IMR-90 (cell line): ENCODE data around the gene TGM1. TPM values are rescaled to one million over a fixed set of nuclear protein-coding genes. Genes with fewer than 3 reads are reported as not detected.

Experiments used
- ATAC-seq: fragments of 200-7000 bp; cut with Tn5 transposase; 2 replicates; pipeline ENCODE4 v1.9.1; 2020; ENCODE audit warnings: low read depth, mild to moderate bottlenecking, moderate library complexity
- BruUV-seq: library from RNA; stranded (reverse); fragments of 400-500 nt; replicated peaks from 2 replicates; lab custom pipeline; 2021; lab: Mats Ljungman, UMichigan
- CTCF ChIA-PET: fragments of 300-600 bp; formaldehyde crosslinking; extraction: SDS; loops from one replicate; lab custom pipeline; 2021; ENCODE audit warnings: antibody characterized with exemption; lab: Yijun Ruan, JAX
- POLR2A ChIA-PET: fragments of 300-600 bp; sonication (Branson Sonifier 250); formaldehyde crosslinking; loops from one replicate; lab custom pipeline; 2022; ENCODE audit warnings: antibody characterized with exemption; ENCODE audit not compliant: unreplicated experiment; lab: Charles Lee
- DNase-seq: peaks from one replicate; pipeline ENCODE4 v3.0.0; 2013
- H2AFZ ChIP-seq: replicated peaks from 2 replicates; pipeline ENCODE3; 2013; ENCODE audit warnings: low read length, mild to moderate bottlenecking; ENCODE audit not compliant: poor library complexity
- H2AK5ac ChIP-seq: 2 replicates; pipeline ENCODE4 v1.6.1; 2013; ENCODE audit warnings: low read depth, low read length, inconsistent platforms
- H2AK9ac ChIP-seq: replicated peaks from 2 replicates; pipeline ENCODE3; 2013; ENCODE audit warnings: mild to moderate bottlenecking, low read depth, low read length, moderate library complexity; ENCODE audit not compliant: poor library complexity
- H2BK120ac ChIP-seq: 2 replicates; pipeline ENCODE4 v1.6.1; 2013; ENCODE audit warnings: low read depth, low read length, inconsistent platforms
- H2BK15ac ChIP-seq: 3 replicates; pipeline ENCODE4 v1.6.1; 2013; ENCODE audit warnings: low read depth, low read length, inconsistent platforms
- H2BK20ac ChIP-seq: 2 replicates; pipeline ENCODE4 v1.6.1; 2013; ENCODE audit warnings: low read depth, mild to moderate bottlenecking, inconsistent platforms, low read length, moderate library complexity
- H2BK5ac ChIP-seq: 2 replicates; pipeline ENCODE4 v1.6.1; 2013; ENCODE audit warnings: mild to moderate bottlenecking, low read depth, low read length, inconsistent platforms; ENCODE audit not compliant: poor library complexity, severe bottlenecking
- H3K14ac ChIP-seq: replicated peaks from 2 replicates; pipeline ENCODE4 v1.6.1; 2013; ENCODE audit warnings: low read depth, low read length, inconsistent platforms
- H3K18ac ChIP-seq: 2 replicates; pipeline ENCODE4 v1.6.1; 2013; ENCODE audit warnings: low read depth, low read length, control low read depth
- H3K23ac ChIP-seq: 2 replicates; pipeline ENCODE4 v1.6.1; 2013; ENCODE audit warnings: low read depth, low read length, inconsistent platforms
- H3K27ac ChIP-seq: 2 replicates; pipeline ENCODE4 v1.5.1; 2013; ENCODE audit warnings: mild to moderate bottlenecking, control low read depth, low read length; ENCODE audit not compliant: insufficient read depth
- H3K27me3 ChIP-seq: 2 replicates; pipeline ENCODE4 v1.6.1; 2013; ENCODE audit warnings: low read length; ENCODE audit not compliant: control insufficient read depth, insufficient read depth
- H3K36me3 ChIP-seq: 2 replicates; pipeline ENCODE4 v1.6.1; 2013; ENCODE audit warnings: low read length, mixed read lengths; ENCODE audit not compliant: control insufficient read depth, insufficient read depth
- H3K4ac ChIP-seq: 2 replicates; pipeline ENCODE4 v1.6.1; 2013; ENCODE audit warnings: low read depth, low read length, inconsistent platforms
- H3K4me1 ChIP-seq: 2 replicates; pipeline ENCODE4 v1.6.1; 2013; ENCODE audit warnings: low read length, mixed read lengths; ENCODE audit not compliant: control insufficient read depth, insufficient read depth
- H3K4me2 ChIP-seq: 2 replicates; pipeline ENCODE4 v1.6.1; 2013; ENCODE audit warnings: low read depth, mild to moderate bottlenecking, control low read depth, low read length, moderate library complexity
- H3K4me3 ChIP-seq: 2 replicates; pipeline ENCODE4 v1.5.1; 2013; ENCODE audit warnings: low read depth, mild to moderate bottlenecking, control low read depth, low read length, moderate library complexity; ENCODE audit not compliant: insufficient read depth
- H3K56ac ChIP-seq: 2 replicates; pipeline ENCODE4 v1.6.1; 2013; ENCODE audit warnings: low read length, inconsistent platforms; ENCODE audit not compliant: insufficient read depth; ENCODE audit errors: extremely low read depth
- H3K79me1 ChIP-seq, 2 experiments: 2 replicates each; pipeline ENCODE4 v1.6.1; 2013; ENCODE audit warnings: low read length in 2 of 2, inconsistent platforms in 1 of 2, low read depth in 1 of 2
- H3K9ac ChIP-seq: 2 replicates; pipeline ENCODE4 v1.6.1; 2013; ENCODE audit warnings: low read depth, low read length, control low read depth
- H3K9me1 ChIP-seq: 2 replicates; pipeline ENCODE4 v1.6.1; 2013; ENCODE audit warnings: low read length, inconsistent platforms; ENCODE audit not compliant: insufficient read depth
- H3K9me3 ChIP-seq: 2 replicates; pipeline ENCODE4 v1.6.1; 2013; ENCODE audit warnings: low read length; ENCODE audit not compliant: control insufficient read depth, insufficient read depth
- H4K20me1 ChIP-seq: 2 replicates; pipeline ENCODE4 v1.6.1; 2013; ENCODE audit warnings: low read length, inconsistent platforms; ENCODE audit not compliant: insufficient read depth
- H4K5ac ChIP-seq: 2 replicates; pipeline ENCODE4 v1.6.1; 2013; ENCODE audit warnings: mild to moderate bottlenecking, low read depth, low read length, control low read depth
- H4K8ac ChIP-seq, 2 experiments: 2 replicates each; pipeline ENCODE4 v1.6.1; 2013; ENCODE audit warnings: low read depth in 2 of 2, low read length in 2 of 2, control low read depth in 1 of 2, inconsistent platforms in 1 of 2
- H4K91ac ChIP-seq: 2 replicates; pipeline ENCODE4 v1.6.1; 2013; ENCODE audit warnings: low read depth, low read length, inconsistent platforms; ENCODE audit not compliant: insufficient read depth
- BHLHE40 ChIP-seq: fragments of 150-350 bp; IDR thresholded peaks from 2 replicates; pipeline ENCODE4 v1.6.1; 2016; ENCODE audit warnings: mild to moderate bottlenecking, low read depth, low read length
- CEBPB ChIP-seq: IDR thresholded peaks from 2 replicates; pipeline ENCODE4 v1.6.1; 2012; ENCODE audit warnings: low read depth, low read length, improper control_type of control experiment
- FOS ChIP-seq: fragments of 150-350 bp; IDR thresholded peaks from 2 replicates; pipeline ENCODE4 v1.6.1; 2016; ENCODE audit warnings: low read depth, low read length
- MAFK ChIP-seq: IDR thresholded peaks from 2 replicates; pipeline ENCODE4 v1.6.1; 2012; ENCODE audit warnings: low read depth, low read length, improper control_type of control experiment
- MAZ ChIP-seq: IDR thresholded peaks from 2 replicates; pipeline ENCODE4 v1.6.1; 2012; ENCODE audit warnings: low read depth, mild to moderate bottlenecking, low read length, improper control_type of control experiment, moderate library complexity, borderline replicate concordance
- NFE2L2 ChIP-seq: fragments of 150-350 bp; IDR thresholded peaks from 2 replicates; pipeline ENCODE4 v1.6.1; 2016; ENCODE audit warnings: low read depth, mild to moderate bottlenecking, low read length
- POLR2A ChIP-seq: IDR thresholded peaks from 2 replicates; pipeline ENCODE4 v1.6.1; 2012; ENCODE audit warnings: mild to moderate bottlenecking, low read depth, low read length
- RAD21 ChIP-seq: IDR thresholded peaks from 2 replicates; pipeline ENCODE4 v1.6.1; 2012; ENCODE audit warnings: low read length, improper control_type of control experiment
- RCOR1 ChIP-seq: IDR thresholded peaks from 2 replicates; pipeline ENCODE4 v1.6.1; 2012; ENCODE audit warnings: mild to moderate bottlenecking, low read length, improper control_type of control experiment; ENCODE audit not compliant: insufficient replicate concordance
- SMC3 ChIP-seq: fragments of 150-350 bp; IDR thresholded peaks from 2 replicates; pipeline ENCODE4 v1.6.1; 2016; ENCODE audit warnings: low read depth, mild to moderate bottlenecking, antibody characterized with exemption, low read length, moderate library complexity
- WGBS, 2 experiments: methylation state at CpG; one replicate each; pipeline versions ENCODE4 v1.1.5 to v1.1.7; 2013; ENCODE audit warnings: missing lambda C conversion rate in 2 of 2; ENCODE audit not compliant: insufficient read length in 1 of 2; ENCODE audit errors: extremely low coverage in 2 of 2; 5-methylcytosine and 5-hydroxymethylcytosine counted together
- dilution Hi-C: fragments of 300-500 bp; cut with HindIII; formaldehyde crosslinking; loops from one replicate; pipeline ENCODE4 v1.14.3; 2018; ENCODE audit warnings: low sequenced_read_pairs; ENCODE audit not compliant: unreplicated experiment
- in situ Hi-C: fragments of 300-500 bp; cut with MboI; formaldehyde crosslinking; loops from 3 replicates; pipeline ENCODE4 v1.14.3; 2019; ENCODE audit warnings: low sequenced_read_pairs, inconsistent platforms, mixed read lengths
- intact Hi-C: fragments of 100-400 bp; cut with micrococcal nuclease; formaldehyde crosslinking; loops from 2 replicates; pipeline ENCODE4 v1.10.0; 2022
- polyA plus RNA-seq, 3 experiments: library from polyadenylated mRNA; depleted of rRNA; stranded (reverse); fragments of >200 nt; gene quantifications; 2 replicates each; pipeline ENCODE4 v1.2.3, GENCODE V29; 2012; ENCODE audit warnings: low replicate concordance in 1 of 3
- total RNA-seq: library from RNA; depleted of rRNA; stranded (reverse); fragments of >200 nt; gene quantifications from 2 replicates; pipeline ENCODE4 v1.2.3, GENCODE V29; 2012
- TF ChIP-seq, protein P1 (sequence below): fragments of 150-350 bp; IDR thresholded peaks from 2 replicates; pipeline ENCODE4 v1.6.1; 2016; ENCODE audit warnings: low read depth, mild to moderate bottlenecking, low read length, moderate library complexity, borderline replicate concordance
- TF ChIP-seq, protein P2 (sequence below): conservative IDR thresholded peaks from 2 replicates; pipeline ENCODE4 v1.5.1; 2012; ENCODE audit warnings: mild to moderate bottlenecking, low read depth, low read length, improper control_type of control experiment
- TF ChIP-seq, protein P3 (sequence below): fragments of 150-350 bp; IDR thresholded peaks from 2 replicates; pipeline ENCODE4 v1.6.1; 2017; ENCODE audit warnings: mild to moderate bottlenecking, antibody characterized with exemption, low read length, low read depth

TGM1 gene
- total and polyA plus RNA-seq, 2 of the 4 experiments (the other 2 are of a cell fraction): 0.72 to 3.3 TPM

DNA sequence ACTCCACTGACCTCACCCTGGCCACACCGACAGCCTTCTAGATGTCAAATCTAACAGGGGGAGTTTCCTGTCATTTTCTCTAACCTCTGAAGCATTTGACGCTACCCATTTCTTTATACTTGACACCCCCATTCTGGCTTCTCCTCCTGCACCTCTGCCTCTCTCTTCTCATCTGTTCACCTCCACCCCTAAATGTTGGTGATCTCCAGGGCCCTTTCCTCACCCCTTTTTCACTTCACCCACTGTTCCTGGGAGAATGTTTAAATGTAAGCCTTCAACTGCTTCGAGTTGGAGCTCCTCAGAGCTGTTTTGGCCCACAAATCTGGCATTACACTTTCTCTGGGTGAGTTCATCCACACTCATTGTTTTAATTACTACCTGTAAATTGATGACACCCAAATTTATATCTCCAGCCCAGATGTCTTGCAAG lies 8.9 kb upstream of the TGM1 start:
- no TSS peak for BruUV-seq
- H4K8ac ChIP-seq: peak overlapping the region; percentile 90 to 100
- H3K9me3 ChIP-seq: no peaks in the 10 kb centered on the region
- H3K56ac ChIP-seq: peak overlapping the region; percentile 20; the same call in 1 of the 2 replicates
- H3K36me3 ChIP-seq: peaks cover 16% of the 10 kb centered on the region
- peak overlapping the region; percentile 56 for H3K9ac ChIP-seq
- peak overlapping the region; percentile 28; the same call in 1 of the 2 replicates for H3K27ac ChIP-seq
- H2AK9ac ChIP-seq: no peak overlapping the region
- dilution Hi-C loops: no loop called here
- peak overlapping the region; percentile 94 for H4K5ac ChIP-seq
- 20% methylated on average over 1 of the region's 3 CpGs; no CpG with 5 or more reads in 1 of the 2 experiments for WGBS, 2 experiments
- H3K14ac ChIP-seq: peak overlapping the region; percentile 79
- TF ChIP-seq NFE2L2: no peak
- no peak for TF ChIP-seq POLR2A
- no peak for TF ChIP-seq FOS
- no peak for TF ChIP-seq SMC3
- no peak for TF ChIP-seq RCOR1
- no peak for TF ChIP-seq BHLHE40
- no peak for TF ChIP-seq RAD21
- TF ChIP-seq, protein P1, sequence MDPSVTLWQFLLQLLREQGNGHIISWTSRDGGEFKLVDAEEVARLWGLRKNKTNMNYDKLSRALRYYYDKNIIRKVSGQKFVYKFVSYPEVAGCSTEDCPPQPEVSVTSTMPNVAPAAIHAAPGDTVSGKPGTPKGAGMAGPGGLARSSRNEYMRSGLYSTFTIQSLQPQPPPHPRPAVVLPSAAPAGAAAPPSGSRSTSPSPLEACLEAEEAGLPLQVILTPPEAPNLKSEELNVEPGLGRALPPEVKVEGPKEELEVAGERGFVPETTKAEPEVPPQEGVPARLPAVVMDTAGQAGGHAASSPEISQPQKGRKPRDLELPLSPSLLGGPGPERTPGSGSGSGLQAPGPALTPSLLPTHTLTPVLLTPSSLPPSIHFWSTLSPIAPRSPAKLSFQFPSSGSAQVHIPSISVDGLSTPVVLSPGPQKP: no peak
- TF ChIP-seq, protein P2, sequence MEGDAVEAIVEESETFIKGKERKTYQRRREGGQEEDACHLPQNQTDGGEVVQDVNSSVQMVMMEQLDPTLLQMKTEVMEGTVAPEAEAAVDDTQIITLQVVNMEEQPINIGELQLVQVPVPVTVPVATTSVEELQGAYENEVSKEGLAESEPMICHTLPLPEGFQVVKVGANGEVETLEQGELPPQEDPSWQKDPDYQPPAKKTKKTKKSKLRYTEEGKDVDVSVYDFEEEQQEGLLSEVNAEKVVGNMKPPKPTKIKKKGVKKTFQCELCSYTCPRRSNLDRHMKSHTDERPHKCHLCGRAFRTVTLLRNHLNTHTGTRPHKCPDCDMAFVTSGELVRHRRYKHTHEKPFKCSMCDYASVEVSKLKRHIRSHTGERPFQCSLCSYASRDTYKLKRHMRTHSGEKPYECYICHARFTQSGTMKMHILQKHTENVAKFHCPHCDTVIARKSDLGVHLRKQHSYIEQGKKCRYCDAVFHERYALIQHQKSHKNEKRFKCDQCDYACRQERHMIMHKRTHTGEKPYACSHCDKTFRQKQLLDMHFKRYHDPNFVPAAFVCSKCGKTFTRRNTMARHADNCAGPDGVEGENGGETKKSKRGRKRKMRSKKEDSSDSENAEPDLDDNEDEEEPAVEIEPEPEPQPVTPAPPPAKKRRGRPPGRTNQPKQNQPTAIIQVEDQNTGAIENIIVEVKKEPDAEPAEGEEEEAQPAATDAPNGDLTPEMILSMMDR: no peak
- TF ChIP-seq MAZ: no peak
- TF ChIP-seq MAFK: no peak
- TF ChIP-seq CEBPB: no peak
- TF ChIP-seq, protein P3, sequence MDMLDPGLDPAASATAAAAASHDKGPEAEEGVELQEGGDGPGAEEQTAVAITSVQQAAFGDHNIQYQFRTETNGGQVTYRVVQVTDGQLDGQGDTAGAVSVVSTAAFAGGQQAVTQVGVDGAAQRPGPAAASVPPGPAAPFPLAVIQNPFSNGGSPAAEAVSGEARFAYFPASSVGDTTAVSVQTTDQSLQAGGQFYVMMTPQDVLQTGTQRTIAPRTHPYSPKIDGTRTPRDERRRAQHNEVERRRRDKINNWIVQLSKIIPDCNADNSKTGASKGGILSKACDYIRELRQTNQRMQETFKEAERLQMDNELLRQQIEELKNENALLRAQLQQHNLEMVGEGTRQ: no peak
- 0 out of 2 replicates have a peak overlapping the region, but pooled peaks have one; percentile 42 for H2BK120ac ChIP-seq
- no peak overlapping the region for H3K18ac ChIP-seq
- H2AK5ac ChIP-seq: peak overlapping the region; percentile 82; the same call in 1 of the 2 replicates
- H2BK20ac ChIP-seq: no peak overlapping the region
- intact Hi-C loops: loop anchor here (1.0 to 2.0 kb wide), 3 partner anchors 15 to 29 kb away; partner anchors contain the start of gene TINF2
- H3K9me1 ChIP-seq: peaks cover 5% of the 10 kb centered on the region; the same call in 1 of the 2 replicates
- peak overlapping the region; percentile 51 for H2BK5ac ChIP-seq
- ChIA-PET POLR2A (interaction anchor here (0.6 kb wide), 1 partner anchor 15 kb away, joined by 3 read pairs; no protein-coding TSS in a partner anchor), CTCF (interaction anchor here (0.6 to 2.0 kb wide), 2 partner anchors 20 to 30 kb away, joined by 4 to 11 read pairs; partner anchors contain the start of gene TINF2)
- H3K27me3 ChIP-seq: no peaks in the 10 kb centered on the region
- DNase-seq: no peak
- peak; percentile 7; the same call in 1 of the 2 replicates for ATAC-seq
- no peaks in the 10 kb centered on the region for H4K20me1 ChIP-seq
- peak overlapping the region; percentile 10; the same call in 1 of the 2 replicates for H3K23ac ChIP-seq
- peak overlapping the region; percentile 81 for H4K91ac ChIP-seq
- H3K4me1 ChIP-seq: peaks cover 5% of the 10 kb centered on the region; the same call in 1 of the 2 replicates
- peak overlapping the region; percentile 97 for H2AFZ ChIP-seq
- peak overlapping the region; percentile 89 for H3K4ac ChIP-seq
- H3K4me3 ChIP-seq: peak overlapping the region; percentile 63
- H3K79me1 ChIP-seq: peaks cover 12 to 30% of the 10 kb centered on the region in 2 experiments
- in situ Hi-C loops: no loop called here
- no peak overlapping the region for H2BK15ac ChIP-seq
- peak overlapping the region; percentile 86 for H3K4me2 ChIP-seq
